ENCODE results near the gene BICDL1. TPM values are rescaled to one million over a fixed set of nuclear protein-coding genes. Genes with fewer than 3 reads are reported as not detected.
A peak's percentile ranks its signal among the peaks of the same experiment; 100 is the strongest.

Gene BICDL1, protein sequence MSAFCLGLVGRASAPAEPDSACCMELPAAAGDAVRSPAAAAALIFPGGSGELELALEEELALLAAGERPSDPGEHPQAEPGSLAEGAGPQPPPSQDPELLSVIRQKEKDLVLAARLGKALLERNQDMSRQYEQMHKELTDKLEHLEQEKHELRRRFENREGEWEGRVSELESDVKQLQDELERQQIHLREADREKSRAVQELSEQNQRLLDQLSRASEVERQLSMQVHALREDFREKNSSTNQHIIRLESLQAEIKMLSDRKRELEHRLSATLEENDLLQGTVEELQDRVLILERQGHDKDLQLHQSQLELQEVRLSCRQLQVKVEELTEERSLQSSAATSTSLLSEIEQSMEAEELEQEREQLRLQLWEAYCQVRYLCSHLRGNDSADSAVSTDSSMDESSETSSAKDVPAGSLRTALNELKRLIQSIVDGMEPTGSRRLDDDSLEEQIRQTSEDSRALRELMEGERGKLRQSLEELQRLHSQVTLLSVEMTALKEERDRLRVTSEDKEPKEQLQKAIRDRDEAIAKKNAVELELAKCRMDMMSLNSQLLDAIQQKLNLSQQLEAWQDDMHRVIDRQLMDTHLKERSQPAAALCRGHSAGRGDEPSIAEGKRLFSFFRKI
- 136 and 140 TPM in 2 replicates for total RNA-seq

DNA sequence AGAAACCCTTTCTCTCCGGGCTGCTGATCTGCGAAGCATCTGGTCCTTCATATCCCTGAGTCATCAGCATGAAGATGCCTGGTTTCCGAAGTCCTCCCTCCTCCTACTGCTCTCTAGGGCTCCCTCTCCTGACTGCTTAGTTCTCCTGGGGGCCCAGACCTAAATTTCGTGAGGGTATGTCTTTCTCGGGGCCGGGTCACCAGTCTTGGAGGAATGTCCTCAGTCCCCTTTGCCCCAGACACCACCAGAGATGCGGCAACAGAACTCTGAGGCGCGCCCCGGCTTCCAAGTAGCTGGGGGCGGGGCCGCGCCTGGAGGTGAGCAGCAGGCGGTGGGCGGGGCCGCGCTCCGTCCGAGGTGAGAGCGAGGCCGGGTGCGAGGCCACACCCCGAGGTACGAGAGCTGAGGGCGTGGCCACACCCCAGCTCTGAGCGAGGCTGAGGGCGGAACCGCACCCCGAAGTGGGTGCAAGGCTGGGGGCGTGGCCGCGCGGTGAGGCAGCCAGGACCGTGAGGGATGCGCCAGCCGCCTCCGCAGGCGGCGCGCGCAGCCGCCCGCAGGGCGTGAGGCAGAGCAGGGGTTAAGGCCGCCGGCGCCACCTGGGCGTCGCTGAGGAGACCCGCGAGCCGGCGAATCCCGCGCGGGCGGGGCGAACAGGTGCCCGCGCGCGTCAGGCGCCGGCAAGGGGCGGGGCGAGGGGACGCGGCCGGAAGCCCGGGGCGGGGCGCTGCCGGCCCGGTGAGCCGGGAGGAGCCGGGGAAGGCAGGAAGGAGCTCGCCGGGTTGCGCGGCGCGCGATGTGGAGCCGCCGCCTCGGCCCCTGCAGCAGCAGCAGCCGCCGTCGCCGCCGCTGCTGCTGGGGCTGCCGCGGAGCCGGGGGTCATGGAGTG is at the start of gene BICDL1:
Gene BICDL1, plus strand, starts transcription at position 765 of the 889 bp plus-strand sequence. CDS start 633 bp downstream, outside the sequence.
- peak within 1 kb of the TSS; percentile 95 for H3K27ac Mint-ChIP-seq
- peaks cover 11% of the 10 kb centered on the region for H3K27me3 Mint-ChIP-seq (ENCODE audit: insufficient read depth)
- intact Hi-C loops (cut with micrococcal nuclease): loop anchor here (1.0 kb wide), 8 partner anchors 8 to 213 kb away; partner anchors contain the start of genes CIT and RPLP0
- peaks cover 47% of the 10 kb centered on the region for H3K4me1 Mint-ChIP-seq (ENCODE audit: low read depth)
- H3K36me3 Mint-ChIP-seq (ENCODE audit: low read depth): peaks cover 30% of the 10 kb centered on the region
- no peaks in the 10 kb centered on the region for H3K9me3 Mint-ChIP-seq
- peak; percentile 97 for DNase-seq (ENCODE audit: low spot score)
- H3K4me3 Mint-ChIP-seq: peak within 1 kb of the TSS; percentile 94

- no peak for DNase-seq (ENCODE audit: low spot score)
- no peaks in the 10 kb centered on the region for H3K4me1 Mint-ChIP-seq (ENCODE audit: low read depth)
- H3K27me3 Mint-ChIP-seq (ENCODE audit: insufficient read depth): no peaks in the 10 kb centered on the region
- H3K36me3 Mint-ChIP-seq (ENCODE audit: low read depth): no peaks in the 10 kb centered on the region
- intact Hi-C loops (cut with micrococcal nuclease): no loop called here
- H3K9me3 Mint-ChIP-seq: no peaks in the 10 kb centered on the region
- H3K4me3 Mint-ChIP-seq: no peak overlapping the region
- H3K27ac Mint-ChIP-seq: no peak overlapping the region
These were observed 48.1 kb upstream of the BICDL1 start for GRCh38 chr12:119940897-119941296.

DNA sequence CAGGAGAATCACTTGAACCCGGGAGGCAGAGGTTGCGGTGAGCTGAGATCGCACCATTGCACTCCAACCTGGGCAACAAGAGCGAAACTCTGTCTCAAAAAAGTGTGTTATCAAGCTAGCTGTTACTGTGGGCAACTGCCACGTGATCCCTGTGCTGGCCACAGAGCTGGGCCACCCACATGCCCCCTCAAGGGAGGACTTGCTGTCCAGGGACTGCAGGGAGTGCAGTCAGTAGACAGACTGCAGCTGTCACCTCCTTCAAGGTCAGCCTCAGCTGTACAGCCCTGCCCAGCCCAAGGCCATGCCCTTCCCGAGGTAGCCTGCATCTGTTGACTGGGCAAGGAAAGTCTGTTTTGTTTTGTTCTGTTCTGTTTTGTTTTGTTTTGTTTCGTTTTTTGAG is 46.6 kb upstream of the BICDL1 start:
- Mint-ChIP-seq H3K27me3 (ENCODE audit: insufficient read depth) (peaks cover 2% of the 10 kb centered on the region), H3K36me3 (ENCODE audit: low read depth) (no peaks in the 10 kb centered on the region), H3K27ac (no peak overlapping the region), H3K4me1 (ENCODE audit: low read depth) (no peaks in the 10 kb centered on the region), H3K4me3 (no peak overlapping the region), H3K9me3 (no peaks in the 10 kb centered on the region)
- intact Hi-C loops (cut with micrococcal nuclease): no loop called here
- DNase-seq (ENCODE audit: low spot score): no peak

DNA sequence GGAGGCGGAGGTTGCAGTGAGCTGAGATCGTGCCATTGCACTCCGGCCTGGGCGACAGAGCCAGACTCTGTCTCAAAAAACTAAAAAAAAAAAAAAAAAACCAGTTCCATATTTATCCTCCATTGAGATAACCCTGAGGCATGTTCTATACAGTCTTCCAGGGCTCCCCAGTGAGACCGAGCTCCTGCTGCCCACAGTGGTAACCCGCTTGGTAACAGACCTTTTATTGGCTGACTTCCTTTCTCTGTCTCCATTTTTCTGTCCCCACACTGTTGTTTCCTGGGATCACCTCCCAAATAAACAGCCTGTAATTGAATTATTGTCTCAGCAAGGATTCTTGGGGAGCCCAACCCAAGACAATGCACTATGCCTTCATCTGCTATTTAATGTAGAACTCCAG is 42.8 kb upstream of the BICDL1 start:
- H3K9me3 Mint-ChIP-seq: no peaks in the 10 kb centered on the region
- DNase-seq (ENCODE audit: low spot score): no peak
- intact Hi-C loops (cut with micrococcal nuclease): no loop called here
- no peaks in the 10 kb centered on the region for H3K4me1 Mint-ChIP-seq (ENCODE audit: low read depth)
- no peak overlapping the region for H3K4me3 Mint-ChIP-seq
- no peak overlapping the region for H3K27ac Mint-ChIP-seq
- no peaks in the 10 kb centered on the region for H3K36me3 Mint-ChIP-seq (ENCODE audit: low read depth)
- peaks cover 2% of the 10 kb centered on the region for H3K27me3 Mint-ChIP-seq (ENCODE audit: insufficient read depth)

GRCh38 chr12:119949145-119949544 is 39.9 kb upstream of the BICDL1 start:
- no peak overlapping the region for H3K27ac Mint-ChIP-seq
- peaks cover 2% of the 10 kb centered on the region for H3K27me3 Mint-ChIP-seq (ENCODE audit: insufficient read depth)
- intact Hi-C loops (cut with micrococcal nuclease): no loop called here
- DNase-seq (ENCODE audit: low spot score): no peak
- no peaks in the 10 kb centered on the region for H3K9me3 Mint-ChIP-seq
- H3K4me3 Mint-ChIP-seq: no peak overlapping the region
- no peaks in the 10 kb centered on the region for H3K4me1 Mint-ChIP-seq (ENCODE audit: low read depth)
- no peaks in the 10 kb centered on the region for H3K36me3 Mint-ChIP-seq (ENCODE audit: low read depth)

- no peak overlapping the region for H3K27ac Mint-ChIP-seq
- no peaks in the 10 kb centered on the region for H3K36me3 Mint-ChIP-seq (ENCODE audit: low read depth)
- H3K4me3 Mint-ChIP-seq: no peak overlapping the region
- H3K9me3 Mint-ChIP-seq: no peaks in the 10 kb centered on the region
- intact Hi-C loops (cut with micrococcal nuclease): no loop called here
- H3K27me3 Mint-ChIP-seq (ENCODE audit: insufficient read depth): peaks cover 2% of the 10 kb centered on the region
- no peak for DNase-seq (ENCODE audit: low spot score)
- no peaks in the 10 kb centered on the region for H3K4me1 Mint-ChIP-seq (ENCODE audit: low read depth)
These were observed 39.4 kb upstream of the BICDL1 start for GRCh38 chr12:119949594-119949993.

- peaks cover 27% of the 10 kb centered on the region for H3K9me3 Mint-ChIP-seq
- no peaks in the 10 kb centered on the region for H3K4me1 Mint-ChIP-seq (ENCODE audit: low read depth)
- intact Hi-C loops (cut with micrococcal nuclease): no loop called here
- H3K27ac Mint-ChIP-seq: no peak overlapping the region
- no peak for DNase-seq (ENCODE audit: low spot score)
- H3K36me3 Mint-ChIP-seq (ENCODE audit: low read depth): no peaks in the 10 kb centered on the region
- H3K4me3 Mint-ChIP-seq: no peak overlapping the region
- no peaks in the 10 kb centered on the region for H3K27me3 Mint-ChIP-seq (ENCODE audit: insufficient read depth)
These were observed 33.0 kb upstream of the BICDL1 start for GRCh38 chr12:119956047-119956446.

GRCh38 chr12:119957135-119957534 is 31.9 kb upstream of the BICDL1 start:
- DNase-seq (ENCODE audit: low spot score): no peak
- intact Hi-C loops (cut with micrococcal nuclease): no loop called here
- H3K36me3 Mint-ChIP-seq (ENCODE audit: low read depth): no peaks in the 10 kb centered on the region
- peaks cover 27% of the 10 kb centered on the region for H3K9me3 Mint-ChIP-seq
- H3K4me1 Mint-ChIP-seq (ENCODE audit: low read depth): no peaks in the 10 kb centered on the region
- H3K27ac Mint-ChIP-seq: no peak overlapping the region
- H3K27me3 Mint-ChIP-seq (ENCODE audit: insufficient read depth): no peaks in the 10 kb centered on the region
- no peak overlapping the region for H3K4me3 Mint-ChIP-seq

- H3K4me3 Mint-ChIP-seq: no peak overlapping the region
- no peak overlapping the region for H3K27ac Mint-ChIP-seq
- intact Hi-C loops (cut with micrococcal nuclease): no loop called here
- peaks cover 27% of the 10 kb centered on the region for H3K9me3 Mint-ChIP-seq
- no peaks in the 10 kb centered on the region for H3K27me3 Mint-ChIP-seq (ENCODE audit: insufficient read depth)
- H3K4me1 Mint-ChIP-seq (ENCODE audit: low read depth): peaks cover 4% of the 10 kb centered on the region
- H3K36me3 Mint-ChIP-seq (ENCODE audit: low read depth): no peaks in the 10 kb centered on the region
- DNase-seq (ENCODE audit: low spot score): no peak
These were observed 29.6 kb upstream of the BICDL1 start for GRCh38 chr12:119959435-119959834.

- peaks cover 4% of the 10 kb centered on the region for H3K27me3 Mint-ChIP-seq (ENCODE audit: insufficient read depth)
- intact Hi-C loops (cut with micrococcal nuclease): no loop called here
- H3K4me3 Mint-ChIP-seq: no peak overlapping the region
- H3K9me3 Mint-ChIP-seq: no peaks in the 10 kb centered on the region
- H3K27ac Mint-ChIP-seq: no peak overlapping the region
- peaks cover 5% of the 10 kb centered on the region for H3K4me1 Mint-ChIP-seq (ENCODE audit: low read depth)
- no peak for DNase-seq (ENCODE audit: low spot score)
- H3K36me3 Mint-ChIP-seq (ENCODE audit: low read depth): no peaks in the 10 kb centered on the region
These were observed 24.9 kb upstream of the BICDL1 start for GRCh38 chr12:119964123-119964522.

- no peak overlapping the region for H3K27ac Mint-ChIP-seq
- H3K4me1 Mint-ChIP-seq (ENCODE audit: low read depth): peaks cover 5% of the 10 kb centered on the region
- no peaks in the 10 kb centered on the region for H3K9me3 Mint-ChIP-seq
- peaks cover 4% of the 10 kb centered on the region for H3K27me3 Mint-ChIP-seq (ENCODE audit: insufficient read depth)
- H3K4me3 Mint-ChIP-seq: no peak overlapping the region
- no peaks in the 10 kb centered on the region for H3K36me3 Mint-ChIP-seq (ENCODE audit: low read depth)
- no peak for DNase-seq (ENCODE audit: low spot score)
- intact Hi-C loops (cut with micrococcal nuclease): no loop called here
These were observed 24.1 kb upstream of the BICDL1 start for GRCh38 chr12:119964929-119965328.

- Mint-ChIP-seq H3K27me3 (ENCODE audit: insufficient read depth) (peaks cover 13% of the 10 kb centered on the region), H3K4me1 (ENCODE audit: low read depth) (peaks cover 11% of the 10 kb centered on the region), H3K36me3 (ENCODE audit: low read depth) (no peaks in the 10 kb centered on the region), H3K4me3 (peak overlapping the region; percentile 53), H3K27ac (peak overlapping the region; percentile 90), H3K9me3 (no peaks in the 10 kb centered on the region)
- DNase-seq (ENCODE audit: low spot score): peak; percentile 9
- intact Hi-C loops (cut with micrococcal nuclease): loop anchor here (1.0 to 5.0 kb wide), 6 partner anchors 8 to 313 kb away; partner anchors contain the start of gene PRKAB1
These were observed 8.8 kb upstream of the BICDL1 start for GRCh38 chr12:119980242-119980641.

Data from activated T-helper 1 cell treated with anti-CD3 and anti-CD28 coated beads, Interleukin-12 subunit alpha, Interleukin-12 subunit beta, Interleukin-2, Interleukin-4 antibody, amounts not matched to agents 30 ng/mL and 10 ng/mL and 1 ng/mL, durations not matched to agents 14 hours and 24 hours and 36 hours (primary cell).